Erythroblast (primary cell): ENCODE data around the gene ADIPOR2.

Experiments
- GATA1 ChIP-seq: IDR thresholded peaks from 2 replicates; pipeline ENCODE4 v1.6.1; 2011; ENCODE audit warnings: low read depth, mild to moderate bottlenecking, control low read depth, low read length, moderate library complexity
- POLR2A ChIP-seq: IDR thresholded peaks from 2 replicates; pipeline ENCODE4 v1.6.1; 2011; ENCODE audit warnings: mild to moderate bottlenecking, low read length

- no peak for TF ChIP-seq POLR2A
- TF ChIP-seq GATA1, result no peak
Observed at GRCh38 chr12:1828856-1829255, 138.0 kb downstream of the ADIPOR2 start.
